Liver (tissue), 4 donors: Measurements from ENCODE around the gene MKNK1. TPM values are rescaled to one million over a fixed set of nuclear protein-coding genes. Genes with fewer than 3 reads are reported as not detected.

Experiments used
- polyA plus RNA-seq, 2 donors: library from polyadenylated mRNA; stranded (reverse) in 1 of 2; unstranded in 1 of 2; fragments of 200-250 nt in 1 of 2; fragments of >200 nt in 1 of 2; fragmentation: Nextera tagmentation in 1 of 2; extraction: Ambion mirVana in 1 of 2; gene quantifications; one replicate each; pipeline versions ENCODE4 v1.2.1 to v1.2.3, GENCODE V29; 2013 to 2015
- total RNA-seq, 2 donors: library from RNA; depleted of rRNA; stranded (reverse); fragments of >200 nt; gene quantifications; one replicate each; pipeline ENCODE4 v1.2.3, GENCODE V29; 2014
- donor health status: healthy.
- donor health status: healthy.
- donor health status: healthy.

The MKNK1 gene
- total and polyA plus RNA-seq, 4 donors = 10.2 to 30.8 (median 18.3) TPM

Other genes with a start within 250 kb of the MKNK1 start
- gene FAAH, start 210.0 kb downstream of the MKNK1 start, total RNA-seq = 10 to 100 TPM in 1 of 2 donors, 1 to 10 TPM in 1; 4.3 to 41.5 TPM
- gene FAAH, start 210.0 kb downstream of the MKNK1 start, polyA plus RNA-seq = 10 to 100 TPM; 17.8 to 26.5 TPM
- not detected for gene DMBX1, start 114.4 kb downstream of the MKNK1 start, total RNA-seq
- not detected for gene DMBX1, start 114.4 kb downstream of the MKNK1 start, polyA plus RNA-seq
- not detected for gene KNCN, start 52.6 kb downstream of the MKNK1 start, total RNA-seq
- not detected for gene KNCN, start 52.6 kb downstream of the MKNK1 start, polyA plus RNA-seq
- gene MOB3C, start 12.5 kb upstream of the MKNK1 start, total RNA-seq = 1 to 10 TPM; 7.4 to 7.9 TPM
- gene MOB3C, start 12.5 kb upstream of the MKNK1 start, polyA plus RNA-seq = 1 to 10 TPM; 2.3 to 3.5 TPM
- 10 to 100 TPM; 35.3 to 37.9 TPM for gene ATPAF1, start 64.1 kb upstream of the MKNK1 start, total RNA-seq
- 10 to 100 TPM; 36.0 to 54.1 TPM for gene ATPAF1, start 64.1 kb upstream of the MKNK1 start, polyA plus RNA-seq
- gene TEX38, start 67.6 kb upstream of the MKNK1 start, total RNA-seq = not detected
- not detected for gene TEX38, start 67.6 kb upstream of the MKNK1 start, polyA plus RNA-seq
- 10 to 100 TPM; 24.7 to 34.6 TPM for gene EFCAB14, start 114.8 kb upstream of the MKNK1 start, total RNA-seq
- gene EFCAB14, start 114.8 kb upstream of the MKNK1 start, polyA plus RNA-seq = 10 to 100 TPM; 14.8 to 22.7 TPM
- gene CYP4B1, start 194.8 kb upstream of the MKNK1 start, total RNA-seq = under 1 TPM in 1 of 2 donors, not detected in 1; 0.59 TPM
- under 1 TPM; 0.18 TPM for gene CYP4B1, start 194.8 kb upstream of the MKNK1 start, polyA plus RNA-seq